ENCODE measurements around the gene PADI1. TPM values are rescaled to one million over a fixed set of nuclear protein-coding genes. Genes with fewer than 3 reads are reported as not detected.
A peak's percentile ranks its signal among the peaks of the same experiment; 100 is the strongest.

Gene PADI1
- total RNA-seq, 1 donor from 2014 or later, result 1.5 TPM

DNA sequence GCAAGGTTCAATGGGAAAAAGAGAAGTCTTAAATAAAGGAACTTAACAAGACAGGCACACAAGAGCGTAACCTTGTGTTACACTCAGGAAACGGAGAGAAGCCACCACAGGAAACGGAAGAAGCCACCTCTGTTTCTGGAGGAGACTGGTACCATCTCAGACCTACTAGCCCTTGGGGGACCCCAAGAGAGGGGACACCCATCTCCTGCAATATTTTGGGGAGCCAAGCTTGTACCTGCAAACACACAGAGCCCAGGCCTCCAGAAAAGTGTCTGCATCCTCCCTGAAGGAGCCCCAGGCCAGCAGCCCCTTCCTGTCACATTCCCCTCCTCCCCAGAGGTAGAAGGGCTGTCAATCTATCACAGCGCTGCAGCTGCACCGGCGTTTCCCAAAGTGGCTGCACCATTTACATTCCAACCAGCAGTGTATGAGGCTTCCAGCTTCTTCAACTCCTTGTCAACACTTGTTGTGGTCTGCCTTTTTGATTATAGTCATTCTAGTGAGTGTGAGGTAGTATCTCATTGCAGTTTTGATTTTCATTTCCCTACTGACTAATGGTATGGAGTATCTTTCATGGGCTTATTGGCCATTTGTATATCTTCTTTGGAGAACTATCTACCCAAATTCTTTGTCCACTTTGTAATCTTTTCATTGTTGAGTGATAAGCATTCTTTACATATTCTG, 23.0 kb upstream of the PADI1 start:
- DNase-seq (ENCODE audit: low read depth), result no peak

DNA sequence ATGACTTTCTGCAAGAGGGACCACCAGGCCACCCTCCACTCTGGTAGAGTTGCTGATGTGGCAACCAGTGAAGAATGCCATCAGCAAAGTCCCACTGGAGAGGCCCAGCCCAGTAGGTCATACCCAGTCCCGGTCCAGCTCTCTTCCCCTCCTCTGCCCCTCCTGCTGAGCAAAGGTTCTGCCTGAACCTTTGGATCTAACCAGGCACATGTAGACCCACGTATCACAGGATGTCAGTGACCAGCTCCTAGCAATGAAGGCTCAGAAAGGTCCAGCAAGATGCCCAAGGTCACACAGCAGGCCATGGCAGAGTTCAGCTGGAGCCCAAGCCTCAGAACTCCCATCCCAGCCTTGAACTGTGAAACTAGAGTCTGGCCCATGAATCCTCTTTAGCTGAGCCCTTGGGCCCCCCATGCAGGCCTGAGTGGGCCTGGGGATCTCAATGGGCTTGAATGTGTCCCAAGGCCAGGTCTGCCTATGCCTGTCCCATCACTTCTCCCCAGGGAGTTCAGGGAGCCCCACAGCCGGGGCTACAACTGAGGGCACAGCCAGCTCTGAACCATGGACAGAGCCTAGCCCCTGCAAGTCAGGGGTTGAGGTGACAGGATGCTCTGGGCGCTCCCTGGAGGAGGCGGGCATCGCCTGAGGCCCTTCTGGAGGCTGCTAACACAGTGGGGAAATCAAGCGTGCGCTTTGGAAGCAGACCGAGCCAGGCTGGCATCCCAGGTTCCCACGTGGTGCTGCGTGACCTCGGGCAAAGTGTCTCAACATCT, 21.4 kb upstream of the PADI1 start:
- no peak for DNase-seq (ENCODE audit: low read depth)

DNA sequence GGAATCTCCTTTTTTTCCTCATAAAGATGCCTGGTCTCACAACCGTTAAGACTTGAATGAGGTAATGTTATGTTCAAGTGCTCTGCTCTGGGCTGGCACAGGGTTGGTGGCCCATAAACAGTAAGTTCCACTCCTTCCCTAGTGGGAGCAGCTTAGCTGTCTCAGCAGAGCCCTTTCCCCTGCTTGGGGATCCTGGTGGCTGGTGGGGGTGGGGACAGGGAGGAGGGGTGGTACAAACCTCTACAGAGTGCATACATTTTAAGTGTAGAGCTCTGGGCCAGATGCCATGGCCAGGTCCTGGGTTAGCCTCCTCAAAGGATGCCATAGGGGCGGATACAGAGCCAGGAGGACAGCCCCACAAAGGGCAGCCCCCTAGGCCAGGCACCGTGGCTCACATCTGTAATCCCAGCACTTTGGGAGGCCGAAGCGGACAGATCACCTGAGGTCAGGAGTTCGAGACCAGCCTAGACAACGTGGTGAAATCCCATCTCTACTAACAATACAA, 20.7 kb upstream of the PADI1 start:
- DNase-seq (ENCODE audit: low read depth), result no peak

DNA sequence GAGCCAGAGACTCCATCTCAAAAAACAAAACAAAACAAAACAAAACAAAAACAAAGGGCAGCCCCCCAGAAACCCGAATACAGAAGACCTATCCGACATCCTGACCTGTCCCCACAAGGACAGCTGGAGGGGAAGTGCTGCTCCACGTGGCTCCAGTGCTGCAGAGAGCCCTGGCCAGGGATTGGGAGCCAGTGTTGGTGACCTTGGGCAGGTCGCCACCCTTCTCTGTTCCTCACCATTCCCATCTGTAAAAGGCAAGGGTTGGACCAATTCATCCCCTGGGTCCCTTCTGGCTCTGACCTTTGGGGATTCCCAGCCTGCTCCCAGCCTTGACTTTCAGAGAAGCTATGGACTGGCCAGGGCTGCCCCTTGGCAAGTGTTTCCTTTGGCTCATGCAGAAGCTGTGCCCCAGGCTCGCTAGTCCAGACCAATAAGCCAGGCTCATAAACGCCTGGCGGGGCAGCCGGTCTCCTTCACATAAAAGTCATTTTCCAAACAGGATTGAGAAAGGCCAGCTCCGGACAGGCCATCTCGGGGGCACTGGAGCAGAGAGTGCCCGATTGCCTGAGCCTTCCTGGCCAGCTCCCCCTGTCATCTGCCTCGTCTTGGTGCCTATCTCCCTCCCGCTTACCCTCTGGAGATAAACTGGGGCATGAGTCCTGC, 20.0 kb upstream of the PADI1 start:
- DNase-seq (ENCODE audit: low read depth), result no peak

DNA sequence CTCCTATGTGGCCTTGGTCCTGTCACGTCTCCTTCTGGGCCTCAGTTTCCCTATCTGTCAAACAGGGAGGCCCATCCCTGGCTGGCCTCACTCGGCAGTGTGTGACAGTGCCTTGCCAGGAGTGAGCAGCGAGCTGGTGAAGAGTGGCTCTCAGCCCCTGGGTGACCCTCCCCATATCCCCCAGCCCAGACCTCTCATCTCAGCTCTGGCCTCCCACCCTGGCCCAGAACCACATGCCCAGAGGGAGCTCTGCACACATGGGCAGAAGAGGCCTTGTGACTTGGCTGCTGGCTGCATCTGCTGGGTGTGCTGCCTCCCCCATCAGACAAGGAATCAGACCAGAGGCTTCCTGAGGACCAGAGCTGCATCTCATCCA, 19.5 kb upstream of the PADI1 start:
- DNase-seq (ENCODE audit: low read depth), result no peak

DNA sequence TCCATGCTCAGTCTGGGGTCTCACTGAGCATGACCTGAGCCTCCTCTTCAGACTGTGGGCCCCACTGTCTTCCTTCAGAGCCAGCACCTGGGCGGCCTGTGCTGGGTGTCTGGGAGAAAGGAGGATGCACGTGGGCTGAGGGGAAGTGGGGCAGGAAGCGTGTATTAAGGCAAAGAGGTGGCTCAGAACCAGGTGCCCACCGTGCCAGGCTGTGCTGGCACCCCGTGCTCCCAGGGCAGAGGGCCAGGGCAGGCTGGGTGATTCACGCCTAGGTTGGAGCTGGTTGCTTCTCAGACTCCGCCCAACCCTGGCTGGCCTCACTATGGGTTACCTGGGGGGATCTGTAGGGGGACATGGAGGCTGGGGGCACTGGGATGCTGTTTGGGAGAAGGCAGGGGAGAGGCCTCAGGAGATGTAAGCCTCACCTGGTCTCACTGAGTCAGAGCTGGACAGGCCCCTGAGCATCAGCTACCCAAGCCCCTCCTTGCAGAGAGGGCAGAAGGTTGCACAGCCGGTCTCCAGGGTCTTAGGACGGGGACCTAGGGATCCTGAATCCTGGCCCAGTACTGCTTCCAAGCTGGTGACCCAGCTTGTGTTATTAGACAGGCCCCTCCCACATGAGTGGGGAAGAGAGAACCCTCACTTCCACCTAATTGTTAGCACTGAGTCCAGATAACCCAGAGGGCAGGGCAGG, 18.6 kb upstream of the PADI1 start:
- no peak for DNase-seq (ENCODE audit: low read depth)

DNA sequence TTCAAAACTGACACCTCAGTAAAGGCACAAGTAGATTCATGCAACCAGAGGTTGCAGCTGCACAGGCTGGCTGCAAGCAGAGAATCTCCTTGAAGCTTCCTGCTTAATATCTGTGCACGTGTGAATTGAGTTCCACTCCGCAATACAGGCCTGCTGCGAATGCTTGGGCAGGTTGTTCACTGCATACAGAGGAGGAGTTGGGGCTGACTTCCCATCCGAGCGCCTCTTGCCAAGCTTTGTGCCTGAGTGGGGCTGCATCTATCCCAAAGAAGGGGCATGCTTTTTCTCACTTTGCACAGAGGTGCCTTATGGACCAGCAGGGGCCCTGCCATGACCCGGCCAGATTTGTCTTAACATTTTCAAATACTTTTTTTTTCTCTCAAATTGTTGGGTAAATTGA, 17.9 kb upstream of the PADI1 start:
- no peak for DNase-seq (ENCODE audit: low read depth)

DNA sequence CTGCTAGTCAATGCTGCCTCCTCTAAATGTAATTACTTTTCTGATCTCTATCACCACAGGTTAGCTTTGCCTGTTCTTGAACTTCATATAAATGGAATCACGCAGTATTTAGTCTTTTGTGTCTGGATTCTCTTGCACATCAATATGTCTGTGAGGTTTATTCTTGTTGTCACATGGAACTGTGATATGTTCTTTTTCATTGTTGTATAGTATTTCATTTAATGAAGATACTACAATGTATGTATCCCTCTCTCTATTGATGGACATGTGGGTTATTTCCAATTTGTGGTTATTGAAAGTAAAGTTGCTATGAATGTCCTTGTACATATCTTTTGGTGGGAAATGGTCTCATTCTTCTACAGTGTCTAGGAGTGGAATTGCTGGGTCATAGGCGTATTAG, 16.7 kb upstream of the PADI1 start:
- no peak for DNase-seq (ENCODE audit: low read depth)

DNA sequence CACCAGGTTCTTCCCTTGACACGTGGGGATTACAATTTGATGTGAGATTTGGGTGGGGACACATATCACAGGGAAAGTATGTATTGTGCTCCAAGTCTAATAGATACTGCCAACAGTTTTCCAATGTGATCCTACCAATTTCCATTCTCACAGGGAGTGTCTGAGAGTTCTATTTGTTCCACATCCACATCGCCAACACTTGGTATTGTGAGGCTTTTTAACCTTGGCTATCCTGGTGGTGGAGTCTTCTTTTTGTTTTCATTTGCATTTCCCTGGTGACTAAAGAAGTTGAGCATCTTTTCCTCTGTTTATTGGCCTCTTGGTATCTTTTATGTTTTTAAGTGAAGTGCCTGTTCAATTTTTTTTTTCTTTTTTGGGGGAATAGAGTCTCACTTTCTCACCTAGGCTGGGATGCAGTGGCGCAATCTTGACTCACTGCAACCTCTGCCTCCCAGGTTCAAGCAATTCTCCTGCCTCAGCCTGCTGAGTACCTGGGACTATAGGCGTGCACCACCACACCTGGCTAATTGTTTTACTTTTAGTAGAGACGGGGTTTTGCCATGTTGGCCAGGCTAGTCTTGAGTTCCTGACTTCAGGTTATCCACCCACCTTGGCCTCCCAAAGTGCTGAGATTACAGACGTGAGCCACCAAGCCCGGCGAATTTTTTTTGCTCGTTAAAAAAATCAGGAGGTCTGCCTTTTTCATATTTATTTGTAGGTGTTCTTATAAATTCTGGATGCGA, 15.9 kb upstream of the PADI1 start:
- DNase-seq (ENCODE audit: low read depth), result no peak

DNA sequence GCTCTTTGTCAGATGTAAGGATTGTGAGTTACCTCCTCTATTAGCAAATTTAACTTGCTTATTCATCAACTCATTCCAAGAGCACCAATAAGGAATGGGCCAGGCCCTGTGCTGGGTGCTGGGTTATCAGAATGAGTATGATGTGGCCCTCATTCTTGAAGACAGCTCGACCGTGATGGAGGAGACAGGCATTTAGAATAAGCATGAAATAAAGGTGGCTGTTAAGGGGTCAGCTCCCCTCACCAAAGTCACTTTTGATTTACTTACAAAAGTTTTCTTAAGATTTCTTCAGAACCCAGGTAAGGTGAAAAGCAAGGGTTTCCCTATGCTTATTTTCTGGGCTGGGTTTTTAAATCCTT, 15.3 kb upstream of the PADI1 start:
- DNase-seq (ENCODE audit: low read depth), result peak; percentile 69

DNA sequence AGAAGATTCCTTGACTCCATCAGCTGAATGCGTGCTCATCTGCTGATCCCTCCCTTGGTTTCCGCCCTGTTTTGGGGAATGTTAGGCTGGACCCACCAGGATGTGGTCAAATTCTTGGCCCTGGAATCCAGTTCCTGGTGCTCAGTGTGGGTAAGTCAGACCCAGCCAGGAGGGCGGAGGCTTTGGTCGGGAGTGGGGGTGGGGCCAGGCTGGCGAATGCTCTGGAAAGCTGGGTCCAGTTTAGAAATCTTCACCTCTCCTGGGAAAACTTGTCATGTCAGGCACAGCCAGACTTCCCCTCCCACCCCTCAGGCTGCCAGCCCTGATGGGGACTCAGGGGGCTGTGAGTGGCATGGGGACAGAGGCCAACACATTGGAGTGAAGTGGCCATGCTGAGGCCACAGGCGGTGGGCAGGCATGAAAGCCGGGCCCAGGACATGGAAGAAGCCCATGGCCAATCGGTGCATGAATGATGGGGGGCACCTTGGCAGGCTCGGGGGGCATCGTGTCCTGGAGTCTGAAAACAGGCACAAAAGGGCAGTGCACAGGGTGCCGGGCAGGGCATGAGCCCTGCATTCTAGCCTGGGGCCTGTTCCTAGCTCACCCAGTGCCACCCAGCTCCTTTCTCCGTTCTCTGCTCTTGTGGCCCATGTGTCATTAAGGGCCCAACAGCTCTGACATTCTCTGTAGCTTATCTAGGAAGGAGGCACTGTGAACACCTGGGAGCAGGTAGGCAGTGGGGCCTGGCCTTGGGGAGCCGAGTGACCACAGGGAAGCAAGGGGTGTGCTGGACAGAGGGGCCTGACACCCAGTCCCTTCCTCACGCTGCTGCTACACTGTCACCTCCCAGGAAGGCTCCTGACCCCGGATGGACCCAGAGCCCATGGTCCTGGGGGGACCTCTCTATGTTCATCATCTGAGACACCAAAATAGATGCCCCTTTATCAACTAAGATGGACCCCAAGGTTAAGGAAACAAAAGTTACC, 14.6 kb upstream of the PADI1 start:
- peak; percentile 93 for DNase-seq (ENCODE audit: low read depth)

DNA sequence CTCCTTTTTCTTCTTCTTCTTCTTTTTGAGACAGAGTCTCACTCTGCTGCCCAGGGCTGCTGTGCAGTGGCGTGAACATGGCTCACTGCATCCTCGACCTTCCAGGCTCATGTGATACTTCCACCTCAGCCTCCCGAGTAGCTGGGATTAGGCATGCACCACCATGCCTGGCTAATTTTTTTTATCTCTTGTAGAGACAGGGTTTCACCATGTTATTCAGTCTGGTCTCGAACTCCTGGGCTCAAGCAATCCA, 13.0 kb upstream of the PADI1 start:
- no peak for DNase-seq (ENCODE audit: low read depth)

DNA sequence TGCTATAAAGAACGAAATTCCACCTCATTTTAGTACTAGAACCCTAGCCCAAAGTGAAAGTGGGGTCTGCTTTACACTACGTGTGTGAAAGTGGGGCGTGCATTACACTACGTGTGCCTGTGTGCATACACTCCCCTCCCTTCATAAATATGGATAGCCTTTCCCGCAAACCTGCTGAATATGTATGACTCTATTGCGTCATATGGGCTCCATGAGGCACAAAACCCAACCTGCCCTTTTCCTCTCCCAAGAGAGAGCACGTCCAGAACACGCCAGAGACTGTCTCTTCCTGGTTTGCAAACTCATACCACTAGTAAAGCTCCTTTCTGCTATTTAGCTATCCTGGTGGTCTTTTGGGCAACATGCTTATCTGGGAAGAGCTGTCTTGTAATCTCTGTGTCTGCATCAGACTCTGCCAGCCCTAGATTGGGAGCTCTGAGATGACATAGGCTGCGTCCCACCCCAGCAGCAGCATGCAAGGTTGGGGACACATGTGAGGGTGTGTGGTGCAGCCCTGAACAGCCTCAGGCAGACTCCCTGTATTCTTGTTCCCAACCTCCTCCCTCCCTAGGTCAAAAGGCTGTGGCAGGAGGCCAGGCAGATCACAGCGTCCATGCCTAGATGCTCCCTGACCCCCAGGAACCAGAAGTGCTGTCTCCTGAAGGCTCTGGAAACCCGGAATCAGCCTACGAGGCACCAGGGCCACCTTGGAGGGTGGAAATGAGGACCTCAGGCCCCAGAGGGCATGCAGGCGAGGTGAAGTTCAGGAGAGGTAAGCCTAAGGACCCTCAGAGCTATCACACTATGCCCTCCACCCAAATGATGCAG, 12.3 kb upstream of the PADI1 start:
- DNase-seq (ENCODE audit: low read depth), result peak; percentile 80

DNA sequence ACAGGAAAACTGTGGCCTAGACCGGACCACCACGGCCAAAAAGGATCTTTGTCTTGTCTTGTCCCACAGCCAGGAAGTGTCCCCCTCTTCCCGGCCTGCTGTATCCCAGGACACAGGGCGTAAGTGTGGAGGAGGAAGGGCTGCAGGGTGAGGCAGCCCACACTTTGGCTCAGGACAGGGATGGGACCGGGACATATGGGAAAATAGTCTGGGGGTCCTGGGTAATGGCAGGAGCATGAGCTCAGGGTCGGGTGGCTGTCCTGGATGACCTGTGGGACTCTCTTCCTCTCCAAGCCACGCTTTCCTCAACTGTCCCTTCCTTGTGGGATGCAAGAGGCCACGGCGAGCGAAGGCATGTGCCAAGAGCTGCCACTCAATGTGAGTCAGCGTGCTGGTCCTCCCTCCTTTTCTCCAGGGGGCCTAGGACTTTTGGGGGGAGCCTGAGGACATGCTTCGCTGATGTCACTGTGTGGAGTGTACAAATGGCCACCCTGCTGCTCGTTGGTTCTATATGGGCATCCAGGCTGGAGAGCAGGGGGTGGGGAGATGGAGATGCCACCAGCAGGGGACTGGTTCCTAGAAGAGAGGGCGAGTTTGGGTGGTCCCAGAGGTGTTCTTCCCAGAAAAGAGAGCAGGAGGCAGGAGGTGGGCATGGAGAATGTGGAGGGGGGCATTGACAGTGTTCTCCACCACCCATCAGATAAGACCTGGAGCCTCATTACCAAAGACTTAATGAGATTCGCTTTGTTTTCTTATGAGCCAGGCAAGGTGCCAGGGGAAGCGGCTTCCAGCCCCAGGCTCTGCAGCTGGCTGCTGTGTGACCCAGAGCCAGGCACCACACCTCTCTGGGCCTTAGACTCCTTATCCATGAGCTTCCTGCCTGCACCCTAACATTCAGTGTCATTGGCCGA, 11.5 kb upstream of the PADI1 start:
- DNase-seq (ENCODE audit: low read depth), result no peak

DNA sequence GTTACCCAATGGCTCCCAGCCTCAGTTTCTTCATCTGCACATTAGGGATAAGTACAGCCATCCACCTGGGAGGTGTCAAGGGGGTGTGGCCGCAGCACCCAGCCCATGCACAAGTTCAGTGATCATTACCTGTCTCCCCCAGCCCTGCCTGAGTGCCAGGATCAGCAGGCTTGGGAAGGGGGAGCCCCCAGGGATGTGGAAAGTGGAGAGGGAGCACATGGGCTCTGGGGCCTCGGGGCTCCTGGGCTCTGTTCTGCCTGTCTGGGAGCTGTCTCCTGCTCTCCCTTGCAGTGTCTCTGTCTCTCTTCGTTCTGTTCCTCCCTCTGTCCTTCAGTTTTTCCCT, 10.8 kb upstream of the PADI1 start:
- DNase-seq (ENCODE audit: low read depth), result no peak

DNA sequence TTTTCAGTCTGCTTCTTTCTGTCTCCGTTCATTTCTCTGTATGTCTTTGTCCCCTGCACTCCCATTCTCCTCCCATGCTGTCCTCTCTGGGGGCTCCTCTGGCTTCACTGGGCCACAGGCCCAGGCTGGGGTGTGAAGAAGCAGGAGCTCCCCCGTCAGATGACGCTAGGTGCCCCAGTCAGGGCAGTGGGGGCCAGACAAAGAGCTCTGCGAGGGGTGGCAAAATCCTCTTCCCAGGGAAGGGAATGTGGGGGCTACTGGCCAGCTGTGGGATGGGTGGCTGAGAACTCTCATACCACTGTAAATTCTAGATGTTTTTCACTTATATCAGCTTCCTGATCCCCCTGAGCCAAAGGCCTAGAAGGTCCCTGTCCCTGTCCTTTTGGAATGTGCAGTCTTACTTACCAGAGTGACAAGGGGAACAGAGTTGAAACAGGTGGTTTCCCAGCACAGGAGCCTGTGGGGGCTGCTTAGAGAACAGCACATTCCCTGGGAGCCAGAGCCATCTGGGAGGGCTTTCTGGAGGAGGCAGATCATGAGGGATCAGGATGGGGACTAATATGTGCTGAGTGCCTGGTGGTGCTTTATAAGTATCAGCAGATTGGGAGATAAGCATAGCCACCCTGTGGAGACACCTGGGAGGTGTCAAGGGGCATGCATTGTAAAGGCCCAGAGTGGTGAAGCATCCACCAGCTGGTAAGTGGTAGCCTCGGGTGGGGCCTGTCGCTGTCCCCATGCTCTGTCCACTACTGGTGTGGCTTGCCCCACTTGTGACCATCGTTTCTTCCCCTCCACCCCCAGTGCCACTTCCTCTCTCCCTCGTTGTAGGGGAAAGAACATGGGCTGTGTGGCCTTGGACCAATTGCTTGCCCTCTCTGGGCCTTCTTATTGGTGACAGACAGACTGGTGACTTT, 10.1 kb upstream of the PADI1 start:
- DNase-seq (ENCODE audit: low read depth), result no peak

DNA sequence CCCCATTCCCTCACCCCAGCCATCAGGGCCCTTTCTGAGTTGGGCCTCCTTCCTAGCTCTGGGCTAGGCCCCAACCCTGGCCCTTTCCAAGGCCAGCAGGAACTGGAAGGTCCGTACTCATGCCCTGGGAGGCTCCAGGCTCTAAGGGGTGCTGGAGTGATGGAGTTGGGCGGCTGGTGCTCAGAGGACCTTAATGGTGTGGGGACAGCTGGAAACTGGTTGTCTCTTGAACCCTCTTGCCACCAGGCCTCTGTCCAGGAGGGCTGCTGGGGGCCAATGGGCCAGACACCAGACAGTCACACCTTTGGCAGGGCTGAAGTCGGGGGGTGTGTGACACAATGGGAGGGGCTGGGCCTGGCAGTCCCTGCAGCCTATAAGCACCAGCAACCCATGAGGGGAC, 9.2 kb upstream of the PADI1 start:
- DNase-seq (ENCODE audit: low read depth), result no peak

All from renal cortical epithelial cell (primary cell).